PC-9 (cell line): Measurements from ENCODE around the gene CSE1L.

Source experiments
- EZH2 ChIP-seq: fragments of 200-600 bp; sonication (generic); IDR thresholded peaks from 2 replicates; pipeline ENCODE4 v1.8.0; 2017; ENCODE audit warnings: antibody characterized with exemption, low read depth
- TF ChIP-seq, protein P1 (sequence below): fragments of 200-600 bp; sonication (generic); conservative IDR thresholded peaks from 2 replicates; pipeline ENCODE4 v1.6.1; 2017; ENCODE audit warnings: mixed run types, antibody characterized with exemption, mild to moderate bottlenecking, moderate library complexity

DNA sequence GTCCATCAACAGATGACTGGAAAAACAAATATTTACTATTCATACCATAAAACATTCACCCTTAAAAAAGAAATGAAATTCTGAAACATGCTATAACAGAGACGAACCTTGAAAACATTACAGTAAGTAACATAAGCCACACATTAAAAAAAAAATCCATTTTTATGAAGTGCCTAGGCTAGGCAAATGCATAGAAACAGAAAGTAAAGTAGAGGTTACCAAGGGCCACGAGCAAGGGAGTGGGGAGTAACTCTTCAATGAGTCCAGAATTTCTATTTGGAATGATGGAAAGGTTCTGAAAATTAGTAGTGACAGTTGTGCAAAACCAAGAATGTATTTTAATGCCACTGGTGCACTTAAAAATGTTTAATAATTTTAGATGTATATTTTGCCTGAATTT, 94.3 kb downstream of the CSE1L start:
- TF ChIP-seq, protein P1, sequence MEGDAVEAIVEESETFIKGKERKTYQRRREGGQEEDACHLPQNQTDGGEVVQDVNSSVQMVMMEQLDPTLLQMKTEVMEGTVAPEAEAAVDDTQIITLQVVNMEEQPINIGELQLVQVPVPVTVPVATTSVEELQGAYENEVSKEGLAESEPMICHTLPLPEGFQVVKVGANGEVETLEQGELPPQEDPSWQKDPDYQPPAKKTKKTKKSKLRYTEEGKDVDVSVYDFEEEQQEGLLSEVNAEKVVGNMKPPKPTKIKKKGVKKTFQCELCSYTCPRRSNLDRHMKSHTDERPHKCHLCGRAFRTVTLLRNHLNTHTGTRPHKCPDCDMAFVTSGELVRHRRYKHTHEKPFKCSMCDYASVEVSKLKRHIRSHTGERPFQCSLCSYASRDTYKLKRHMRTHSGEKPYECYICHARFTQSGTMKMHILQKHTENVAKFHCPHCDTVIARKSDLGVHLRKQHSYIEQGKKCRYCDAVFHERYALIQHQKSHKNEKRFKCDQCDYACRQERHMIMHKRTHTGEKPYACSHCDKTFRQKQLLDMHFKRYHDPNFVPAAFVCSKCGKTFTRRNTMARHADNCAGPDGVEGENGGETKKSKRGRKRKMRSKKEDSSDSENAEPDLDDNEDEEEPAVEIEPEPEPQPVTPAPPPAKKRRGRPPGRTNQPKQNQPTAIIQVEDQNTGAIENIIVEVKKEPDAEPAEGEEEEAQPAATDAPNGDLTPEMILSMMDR, result no peak
- no peak for TF ChIP-seq EZH2
